Endothelial cell of umbilical vein (primary cell): Measurements from ENCODE around the gene PCDHGB7. TPM values are rescaled to one million over a fixed set of nuclear protein-coding genes. Genes with fewer than 3 reads are reported as not detected.
A peak's percentile ranks its signal among the peaks of the same experiment; 100 is the strongest.

Experiments used
- BruUV-seq: library from RNA; stranded (reverse); fragments of 400-500 nt; replicated peaks from 2 replicates; lab custom pipeline; 2021; lab: Mats Ljungman, UMichigan
- CTCF ChIA-PET: fragments of 300-600, 350-600 bp; sonication (Branson Sonifier 250); formaldehyde crosslinking; loops from one replicate; lab custom pipeline; 2021; ENCODE audit warnings: antibody characterized with exemption, inconsistent platforms; lab: Charles Lee
- POLR2A ChIA-PET: fragments of 300-600, 350-600 bp; sonication (Branson Sonifier 250); formaldehyde crosslinking; loops from one replicate; lab custom pipeline; 2021; ENCODE audit warnings: antibody characterized with exemption, inconsistent platforms; lab: Charles Lee
- DNase-seq: peaks from one replicate; pipeline ENCODE4 v3.0.0-alpha.2; 2011; ENCODE audit warnings: low read depth, low spot score
- FAIRE-seq: peaks from 2 replicates; lab custom pipeline; 2011; peaks lifted over from hg19 to GRCh38; lab: Jason Lieb, UNC
- H2AFZ ChIP-seq: 2 replicates; pipeline ENCODE4 v1.6.0; 2012; ENCODE audit warnings: low read depth, low read length, control low read depth, inconsistent platforms
- H3K27ac ChIP-seq: 2 replicates; pipeline ENCODE4 v1.5.1; 2011; ENCODE audit warnings: low read depth, mild to moderate bottlenecking, control low read depth, low read length, moderate library complexity; ENCODE audit not compliant: insufficient read depth
- H3K27me3 ChIP-seq, 2 experiments: 2 replicates each; pipeline versions ENCODE4 v1.6.0 to v1.6.1; 2011; ENCODE audit warnings: low read length in 2 of 2, mixed read lengths in 1 of 2; ENCODE audit not compliant: control insufficient read depth in 2 of 2, insufficient read depth in 2 of 2
- H3K36me3 ChIP-seq, 2 experiments: 2 replicates in 1 of 2; 3 replicates in 1 of 2; pipeline ENCODE4 v1.5.1; 2011; ENCODE audit warnings: low read length in 2 of 2, mild to moderate bottlenecking in 1 of 2, moderate library complexity in 1 of 2; ENCODE audit not compliant: control insufficient read depth in 2 of 2, insufficient read depth in 2 of 2; ENCODE audit errors: extremely low read depth in 1 of 2
- H3K4me1 ChIP-seq: 3 replicates; pipeline ENCODE4 v1.5.1; 2011; ENCODE audit warnings: mild to moderate bottlenecking, low read length; ENCODE audit not compliant: control insufficient read depth, insufficient read depth; ENCODE audit errors: extremely low read depth
- H3K4me2 ChIP-seq: 2 replicates; pipeline ENCODE4 v1.6.1; 2011; ENCODE audit warnings: low read length, control low read depth, mixed read lengths; ENCODE audit not compliant: insufficient read depth
- H3K4me3 ChIP-seq, 3 experiments: fragments of 200-600 bp in 1 of 3; sonication (generic), shearing (Covaris generic) in 1 of 3; replicated peaks in 1 of 3; 2 replicates each; pipeline ENCODE4 v1.5.1; 2011 to 2016; ENCODE audit warnings: control low read depth in 3 of 3, low read length in 3 of 3, mild to moderate bottlenecking in 2 of 3, inconsistent platforms in 1 of 3, low read depth in 1 of 3, moderate library complexity in 1 of 3; ENCODE audit not compliant: insufficient read depth in 1 of 3
- H3K79me2 ChIP-seq: 2 replicates; pipeline ENCODE4 v1.6.0; 2012; ENCODE audit warnings: low read length, inconsistent platforms; ENCODE audit not compliant: control insufficient read depth, insufficient read depth
- H3K9ac ChIP-seq: replicated peaks from 2 replicates; pipeline ENCODE3; 2011; ENCODE audit warnings: low read length, control low read depth; ENCODE audit not compliant: insufficient read depth; ENCODE audit errors: extremely low read depth
- H3K9me1 ChIP-seq: replicated peaks from 3 replicates; pipeline ENCODE4 v1.6.0; 2011; ENCODE audit warnings: mild to moderate bottlenecking, low read length; ENCODE audit not compliant: control insufficient read depth, insufficient read depth; ENCODE audit errors: extremely low read depth
- H3K9me3 ChIP-seq: replicated peaks from 2 replicates; pipeline ENCODE4 v1.5.1; 2012; ENCODE audit warnings: low read length, inconsistent platforms; ENCODE audit not compliant: control insufficient read depth, insufficient read depth
- H4K20me1 ChIP-seq: replicated peaks from 2 replicates; pipeline ENCODE3; 2011; ENCODE audit warnings: mild to moderate bottlenecking, low read length; ENCODE audit not compliant: control insufficient read depth, insufficient read depth; ENCODE audit errors: extremely low read depth
- EZH2 ChIP-seq: IDR thresholded peaks from 2 replicates; pipeline ENCODE4 v1.6.1; 2012; ENCODE audit warnings: borderline replicate concordance, low read depth, mild to moderate bottlenecking, moderate library complexity, low read length, inconsistent platforms; ENCODE audit not compliant: severe bottlenecking
- JUN ChIP-seq: IDR thresholded peaks from 2 replicates; pipeline ENCODE4 v1.6.1; 2011; ENCODE audit warnings: borderline replicate concordance, low read depth; ENCODE audit not compliant: insufficient read length, insufficient read depth
- MYC ChIP-seq: IDR thresholded peaks from one replicate; pipeline ENCODE4 v1.6.1; 2011; ENCODE audit warnings: mild to moderate bottlenecking, low read depth, low read length
- POLR2AphosphoS5 ChIP-seq: IDR thresholded peaks from 2 replicates; pipeline ENCODE4 v1.6.1; 2012; ENCODE audit warnings: low read depth, mild to moderate bottlenecking, control low read depth, low read length, moderate library complexity; ENCODE audit not compliant: insufficient read depth
- dilution Hi-C: fragments of 300-500 bp; cut with MboI; formaldehyde crosslinking; loops from one replicate; pipeline ENCODE4 v1.15.0; 2019; ENCODE audit warnings: low sequenced_read_pairs; ENCODE audit not compliant: extremely low pct_ligation_motif_present
- intact Hi-C: fragments of 100-400 bp; cut with micrococcal nuclease; formaldehyde crosslinking; loops from one replicate; pipeline ENCODE4 v1.10.0; 2022
- polyA plus RNA-seq, 4 experiments: library from polyadenylated mRNA; depleted of rRNA in 3 of 4; stranded (reverse) in 3 of 4; unstranded in 1 of 4; fragments of >200 nt; gene quantifications; 2 replicates each; pipeline versions ENCODE4 v1.2.1 to v1.2.3, GENCODE V29; 2011 to 2012; ENCODE audit warnings: missing spikeins in 1 of 4
- total RNA-seq: library from RNA; stranded (reverse); gene quantifications from 2 replicates; pipeline ENCODE4 v1.2.3, GENCODE V29; 2021
- TF ChIP-seq, protein P1 (sequence below), 2 donors: IDR thresholded peaks; 1 replicate in 1 of 2; 2 replicates in 1 of 2; pipeline ENCODE4 v1.5.1; 2011; ENCODE audit warnings: low read length in 2 of 2, mild to moderate bottlenecking in 2 of 2, moderate library complexity in 2 of 2, control low read depth in 1 of 2, inconsistent platforms in 1 of 2, low read depth in 1 of 2; ENCODE audit not compliant: insufficient read depth in 1 of 2; ENCODE audit errors: extremely low read depth in 1 of 2

PCDHGB7 gene
- total and polyA plus RNA-seq, 2 donors (not counting 3 experiments of a cell fraction or from before 2014, with no cell fraction given): 6.5 to 13.0 TPM

- H3K4me2 ChIP-seq: no peak overlapping the region
Observed at GRCh38 chr5:141419074-141419880, 1.8 kb downstream of the PCDHGB7 start.

DNA sequence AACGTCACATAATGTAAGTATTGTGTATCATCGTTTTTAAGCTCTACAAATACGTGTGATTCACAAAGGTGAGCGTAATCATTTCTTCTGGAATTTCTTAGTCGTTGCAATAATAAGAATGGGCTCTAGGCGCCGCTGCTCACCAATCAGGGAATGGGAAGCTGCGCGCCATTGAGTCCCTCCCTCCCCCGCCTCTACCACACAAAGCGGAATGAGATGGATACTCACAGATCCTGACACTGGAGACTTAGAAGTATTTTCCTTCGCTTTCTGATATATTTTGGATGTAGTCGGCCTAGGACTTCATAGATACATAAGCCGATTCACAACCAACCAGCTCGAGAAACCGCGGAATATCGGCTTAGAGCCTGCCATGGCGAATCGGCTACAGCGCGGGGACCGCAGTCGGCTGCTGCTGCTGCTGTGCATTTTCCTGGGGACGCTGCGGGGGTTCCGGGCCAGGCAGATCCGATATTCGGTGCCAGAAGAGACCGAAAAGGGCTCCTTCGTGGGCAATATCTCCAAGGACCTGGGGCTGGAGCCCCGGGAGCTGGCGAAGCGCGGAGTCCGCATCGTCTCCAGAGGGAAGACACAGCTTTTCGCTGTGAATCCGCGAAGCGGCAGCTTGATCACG is 3.5 kb downstream of the PCDHGB7 start, which contains the start of gene PCDHGA11:
TSS of gene PCDHGA11 (plus strand) at position 197 of the 634 bp plus-strand sequence. CDS start at position 374, 177 bp downstream.
- peak within 1 kb of the TSS; percentile 90 for H3K4me2 ChIP-seq
- H3K27ac ChIP-seq: no peak within 1 kb of the TSS
- BruUV-seq: TSS peak; percentile 41

More at GRCh38 chr5:141419074-141419880, 1.8 kb downstream of the PCDHGB7 start:
- no peak for FAIRE-seq
- CTCF ChIA-PET: interaction anchor here (1.1 to 11.3 kb wide), 8 partner anchors 11 to 149 kb away, joined by 3 to 335 read pairs (median 22); partner anchors contain the start of genes PCDHGA12 and PCDHGB6
- Histone ChIP-seq H3K36me3 (no peaks in the 10 kb centered on the region), H3K27me3 (peaks cover 47 to 85% of the 10 kb centered on the region in 2 experiments), H4K20me1 (no peaks in the 10 kb centered on the region), H3K79me2 (no peaks in the 10 kb centered on the region), H3K4me1 (peaks cover 15% of the 10 kb centered on the region), H2AFZ (no peak overlapping the region), H3K4me3 (no peak overlapping the region), H3K9ac (no peak overlapping the region), H3K9me1 (no peaks in the 10 kb centered on the region), H3K9me3 (peaks cover 8% of the 10 kb centered on the region), H3K27ac (no peak overlapping the region)
- dilution Hi-C loops: no loop called here
- intact Hi-C loops: no loop called here
- POLR2A ChIA-PET: interaction anchor here (1.0 kb wide), 1 partner anchor 143 kb away, joined by 3 read pairs; no protein-coding TSS in a partner anchor
- DNase-seq: no peak
- no TSS peak for BruUV-seq
- peak; percentile 93 for TF ChIP-seq EZH2
- TF ChIP-seq MYC: no peak

More for the DNA sequence above, 3.5 kb downstream of the PCDHGB7 start, which contains the start of gene PCDHGA11:
- Histone ChIP-seq H3K4me1 (peaks cover 15% of the 10 kb centered on the region), H3K9ac (peak within 1 kb of the TSS; percentile 60), H2AFZ (peak within 1 kb of the TSS; percentile 84), H3K4me3 (peak within 1 kb of the TSS; percentile 39 to 83 (median 66)), H3K27me3 (peaks cover 40 to 84% of the 10 kb centered on the region in 2 experiments), H3K79me2 (no peaks in the 10 kb centered on the region), H3K9me3 (peaks cover 8% of the 10 kb centered on the region), H3K36me3 (no peaks in the 10 kb centered on the region), H4K20me1 (no peaks in the 10 kb centered on the region), H3K9me1 (no peaks in the 10 kb centered on the region)
- DNase-seq (peak; percentile 78), FAIRE-seq (peak; percentile 71)
- TF ChIP-seq JUN: no peak
- TF ChIP-seq EZH2: no peak
- TF ChIP-seq POLR2AphosphoS5: no peak
- TF ChIP-seq, protein P1, sequence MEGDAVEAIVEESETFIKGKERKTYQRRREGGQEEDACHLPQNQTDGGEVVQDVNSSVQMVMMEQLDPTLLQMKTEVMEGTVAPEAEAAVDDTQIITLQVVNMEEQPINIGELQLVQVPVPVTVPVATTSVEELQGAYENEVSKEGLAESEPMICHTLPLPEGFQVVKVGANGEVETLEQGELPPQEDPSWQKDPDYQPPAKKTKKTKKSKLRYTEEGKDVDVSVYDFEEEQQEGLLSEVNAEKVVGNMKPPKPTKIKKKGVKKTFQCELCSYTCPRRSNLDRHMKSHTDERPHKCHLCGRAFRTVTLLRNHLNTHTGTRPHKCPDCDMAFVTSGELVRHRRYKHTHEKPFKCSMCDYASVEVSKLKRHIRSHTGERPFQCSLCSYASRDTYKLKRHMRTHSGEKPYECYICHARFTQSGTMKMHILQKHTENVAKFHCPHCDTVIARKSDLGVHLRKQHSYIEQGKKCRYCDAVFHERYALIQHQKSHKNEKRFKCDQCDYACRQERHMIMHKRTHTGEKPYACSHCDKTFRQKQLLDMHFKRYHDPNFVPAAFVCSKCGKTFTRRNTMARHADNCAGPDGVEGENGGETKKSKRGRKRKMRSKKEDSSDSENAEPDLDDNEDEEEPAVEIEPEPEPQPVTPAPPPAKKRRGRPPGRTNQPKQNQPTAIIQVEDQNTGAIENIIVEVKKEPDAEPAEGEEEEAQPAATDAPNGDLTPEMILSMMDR (IDR thresholded peaks at IDR 0.05; ENCODE audit: extremely low read depth in 1 of 2, insufficient read depth in 1 of 2, low read depth in 1 of 2, low read length in 2 of 2): peak; percentile 53 to 71
- ChIA-PET POLR2A (interaction anchor here (1.9 to 2.2 kb wide), 2 partner anchors 9 to 137 kb away, joined by 8 read pairs; partner anchors contain the start of gene PCDHGA12), CTCF (interaction anchor here (0.6 to 11.3 kb wide), 40 partner anchors 8 to 212 kb away, joined by 3 to 335 read pairs (median 6); partner anchors contain the start of genes DIAPH1, PCDHB12, PCDHGA1 and PCDHGA10)
- dilution Hi-C loops (no loop called here), intact Hi-C loops (loop anchor here (1.0 to 5.0 kb wide), 4 partner anchors 9 to 103 kb away; partner anchors contain the start of genes PCDHGA12, PCDHGA6 and PCDHGB3)
